GM18951 (cell line): ENCODE measurements around the gene ABCC1.
"Not testable (repeated sequence)": the region's sequence is repeated elsewhere in the genome, so short reads cannot be mapped to it uniquely, and the experiment has no call there.

ENCODE experiments used
- POLR2A ChIP-seq: IDR thresholded peaks from 4 replicates; pipeline ENCODE4 v1.6.1; 2011; ENCODE audit warnings: mild to moderate bottlenecking; ENCODE audit not compliant: insufficient read length, insufficient read depth; ENCODE audit errors: extremely low read depth
- in situ Hi-C: fragments of 300-500 bp; cut with MboI; formaldehyde crosslinking; loops from one replicate; pipeline ENCODE4 v1.12.0; 2022; ENCODE audit warnings: low sequenced_read_pairs, mixed read lengths, inconsistent platforms; ENCODE audit not compliant: unreplicated experiment

The ABCC1 gene

DNA sequence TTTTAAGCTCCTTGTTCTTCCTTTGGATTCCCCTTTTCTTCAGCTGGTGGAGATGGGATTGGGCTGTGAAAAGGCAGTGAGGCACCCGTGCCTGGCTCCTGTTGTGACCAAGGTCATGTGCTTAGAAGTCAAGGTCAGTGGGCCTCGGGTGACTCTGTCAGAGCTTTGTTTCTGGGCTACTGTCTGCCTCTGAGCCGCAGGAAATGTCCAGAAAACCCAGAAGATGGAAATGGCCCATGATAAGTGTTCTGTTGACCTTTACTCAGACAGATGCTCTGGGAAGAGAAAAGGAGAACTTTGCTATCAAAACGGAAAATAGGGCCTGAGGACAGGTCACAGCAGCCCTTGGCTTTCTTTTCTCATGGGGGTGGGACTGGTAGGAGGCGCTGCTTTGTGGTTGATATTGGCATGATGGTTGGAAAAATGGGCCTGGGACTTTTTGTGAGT is 2.9 kb downstream of the ABCC1 start:
- in situ Hi-C loops, result no loop called here
- TF ChIP-seq POLR2A, result no peak

DNA sequence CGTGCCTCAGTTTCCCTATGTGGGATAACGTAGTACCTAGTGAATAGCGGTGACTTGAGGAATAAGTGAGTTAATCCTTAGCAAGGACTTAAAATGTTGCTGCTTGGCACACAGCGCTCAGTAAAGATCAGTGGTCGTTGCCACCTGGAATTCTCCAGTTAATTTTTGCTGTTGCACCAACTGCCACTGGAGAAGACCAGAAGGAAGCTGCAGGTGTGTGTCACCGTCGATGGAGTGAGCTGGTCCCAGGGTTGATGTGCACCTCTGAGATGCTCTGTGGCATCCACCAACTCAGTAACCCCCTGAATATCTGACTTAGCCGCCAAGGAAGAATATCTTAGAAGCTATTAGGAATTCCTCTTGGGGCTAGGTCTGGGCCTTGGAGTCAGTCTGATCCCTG is 4.1 kb downstream of the ABCC1 start:
- in situ Hi-C loops, result no loop called here
- no peak for TF ChIP-seq POLR2A

DNA sequence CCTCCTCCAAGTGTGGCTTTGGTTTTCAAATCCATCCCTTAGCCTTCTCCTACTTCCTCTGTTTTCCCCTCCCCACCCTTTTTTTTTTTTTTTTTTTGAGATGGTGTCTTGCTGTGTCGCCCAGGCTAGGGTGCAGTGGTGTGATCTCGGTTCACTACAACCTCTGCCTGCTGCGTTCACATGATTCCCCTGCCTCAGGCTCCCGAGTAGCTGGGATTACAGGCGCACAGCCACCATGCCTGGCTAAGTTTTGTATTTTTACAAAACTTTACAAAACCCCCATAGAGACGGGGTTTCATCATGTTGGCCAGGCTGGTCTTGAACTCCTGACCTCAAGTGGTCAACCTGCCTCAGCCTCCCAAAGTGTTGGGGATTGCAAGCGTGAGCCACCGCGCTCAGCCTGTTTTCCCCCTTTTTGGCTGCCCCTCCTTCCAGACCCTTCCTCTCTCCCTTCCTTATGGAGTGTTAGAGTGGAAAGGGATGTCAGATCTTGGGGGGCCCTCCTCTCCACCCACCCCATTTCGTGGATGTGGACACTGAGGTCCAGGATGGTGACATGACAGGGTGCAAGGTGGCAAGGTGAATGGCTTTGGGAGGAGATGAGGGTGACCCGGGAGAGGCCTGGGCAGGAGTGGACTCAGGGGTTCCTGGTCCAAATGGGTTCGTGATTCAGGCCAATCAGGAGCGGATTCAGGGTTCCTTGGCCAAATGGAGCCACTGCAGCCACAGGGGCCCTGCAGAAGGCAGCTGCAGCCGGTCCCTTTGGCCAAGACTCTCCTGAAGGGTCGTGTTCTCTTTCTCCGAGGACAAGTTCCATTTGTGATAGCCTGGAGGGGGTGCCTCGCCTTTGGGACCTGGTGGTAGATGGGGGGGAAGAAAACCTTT is 4.8 kb downstream of the ABCC1 start:
- no peak for TF ChIP-seq POLR2A
- in situ Hi-C loops, result no loop called here

DNA sequence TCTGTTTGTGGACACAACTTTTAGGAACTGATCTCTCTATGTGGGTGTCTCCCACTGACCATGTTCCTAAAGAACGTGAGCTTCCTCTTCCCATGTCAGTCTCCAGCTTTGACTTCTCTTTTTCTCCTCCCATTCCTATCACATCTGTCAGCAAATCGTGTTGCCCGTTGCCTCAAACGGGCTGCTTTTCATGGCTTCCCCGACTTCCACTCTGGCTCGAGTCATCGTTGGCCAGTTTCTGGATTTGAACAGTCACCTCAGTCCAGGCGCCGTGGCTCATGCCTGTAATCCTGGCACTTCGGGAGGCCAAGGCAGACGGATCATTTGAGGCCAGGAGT is 5.4 kb downstream of the ABCC1 start:
- no peak for TF ChIP-seq POLR2A
- in situ Hi-C loops, result no loop called here

DNA sequence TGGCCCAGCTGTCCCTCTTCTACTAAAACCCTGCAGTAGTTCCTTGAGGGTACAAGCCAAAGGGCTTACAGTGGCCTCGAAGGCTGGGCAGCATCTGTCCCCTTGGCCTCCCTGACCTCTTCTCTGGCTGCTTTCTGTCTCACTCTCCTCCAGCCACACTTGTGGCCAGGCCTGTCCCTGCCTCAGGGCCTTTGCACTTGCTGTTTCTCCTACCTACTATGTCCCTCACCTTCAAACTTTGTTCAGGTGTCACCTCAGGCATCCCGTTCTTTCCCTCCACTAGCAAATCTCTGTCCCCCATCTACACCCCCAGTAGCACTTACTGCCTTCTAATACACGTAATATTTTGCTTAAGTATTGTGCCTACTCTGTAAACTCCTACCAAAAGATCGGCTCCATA is 6.0 kb downstream of the ABCC1 start:
- TF ChIP-seq POLR2A, result no peak
- in situ Hi-C loops, result no loop called here

DNA sequence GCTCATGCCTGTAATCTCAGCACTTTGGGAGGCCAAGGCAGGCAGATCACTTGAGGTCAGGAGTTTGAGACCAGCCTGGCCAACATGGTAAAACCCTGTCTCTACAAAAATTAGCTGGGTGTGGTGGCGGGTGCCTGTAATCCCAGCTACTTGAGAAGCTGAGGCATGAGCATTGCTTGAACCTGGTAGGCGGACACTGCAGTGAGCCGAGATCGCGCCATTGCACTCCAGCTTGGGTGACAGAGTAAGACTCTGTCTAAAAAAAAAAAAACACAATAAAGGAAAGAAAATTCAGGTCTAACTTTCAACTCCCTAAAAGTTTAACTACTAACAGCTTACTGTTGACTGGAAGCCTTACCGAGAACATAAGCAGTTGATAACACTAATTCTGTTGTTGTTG is 6.7 kb downstream of the ABCC1 start:
- in situ Hi-C loops, result not testable (repeated sequence)

DNA sequence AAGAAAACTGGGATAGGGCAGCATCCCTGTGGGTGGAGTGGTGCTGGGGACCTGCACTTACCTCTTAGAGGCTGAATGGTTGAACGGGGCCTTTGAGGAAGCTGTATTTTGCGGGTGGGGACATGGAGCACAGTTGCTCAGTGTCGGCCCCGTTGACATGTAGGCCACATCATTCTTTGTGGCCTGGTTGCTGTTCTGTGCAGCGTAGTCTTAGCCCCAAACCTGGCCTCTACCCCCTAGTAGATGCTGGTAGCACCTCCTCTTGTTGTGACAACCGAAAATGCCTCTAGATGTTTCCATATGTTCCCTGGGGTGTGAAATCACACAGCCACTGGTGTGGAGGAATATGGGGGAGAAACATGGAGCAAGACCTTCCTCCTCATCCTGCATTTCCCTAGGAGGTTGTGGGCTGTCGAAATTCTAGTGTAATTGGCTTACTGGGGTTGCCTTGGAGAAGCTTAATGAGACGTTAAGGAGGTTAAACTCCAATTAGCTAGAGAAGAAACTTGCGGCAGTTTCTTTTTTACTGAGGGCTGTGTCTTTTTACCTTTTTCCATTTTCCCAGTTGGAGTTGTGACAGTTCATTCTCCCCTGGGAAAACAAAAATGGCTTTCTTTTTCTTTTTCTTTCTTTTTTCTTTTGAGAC is 9.4 kb downstream of the ABCC1 start:
- TF ChIP-seq POLR2A, result no peak
- in situ Hi-C loops, result no loop called here

DNA sequence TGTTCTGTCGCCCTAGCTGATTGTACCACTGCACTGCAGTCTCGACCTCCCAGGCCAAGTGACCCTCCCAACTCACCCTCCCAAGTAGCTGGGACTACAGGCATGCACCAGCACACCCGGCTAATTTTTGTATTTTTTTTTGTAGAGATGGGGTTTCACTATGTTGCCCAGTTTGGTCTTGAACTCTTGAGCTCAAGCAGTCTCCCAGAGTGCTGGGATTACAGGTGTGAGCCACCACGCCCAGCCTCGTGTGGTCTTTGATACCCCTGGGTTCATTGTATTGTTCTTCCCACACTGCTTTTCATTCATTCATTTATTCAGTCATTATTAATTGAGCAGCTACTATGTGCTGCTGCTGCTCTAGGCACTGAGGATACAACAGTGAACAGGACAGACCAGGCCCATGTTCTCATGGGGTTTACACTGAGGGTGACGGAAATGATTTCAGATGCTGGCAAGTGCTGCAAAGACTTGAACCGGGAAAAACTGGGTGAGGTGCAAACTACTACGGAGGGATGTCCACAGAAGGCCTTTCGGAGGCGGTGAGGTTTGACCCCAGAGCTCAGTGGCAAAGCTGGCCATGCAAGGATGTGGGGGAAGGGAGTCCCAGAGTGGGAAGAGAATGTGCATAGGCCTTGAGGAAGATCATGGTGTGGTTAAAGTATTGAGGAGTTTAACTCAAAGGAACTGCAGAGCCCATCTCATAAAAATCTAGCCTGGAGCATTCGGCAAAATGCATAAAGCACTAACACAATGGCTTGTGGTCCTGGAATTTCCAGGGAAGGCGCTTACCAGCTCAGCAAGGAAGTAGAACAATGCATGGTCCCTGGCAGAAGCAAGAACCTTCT is 10.9 kb downstream of the ABCC1 start:
- in situ Hi-C loops, result no loop called here
- no peak for TF ChIP-seq POLR2A

DNA sequence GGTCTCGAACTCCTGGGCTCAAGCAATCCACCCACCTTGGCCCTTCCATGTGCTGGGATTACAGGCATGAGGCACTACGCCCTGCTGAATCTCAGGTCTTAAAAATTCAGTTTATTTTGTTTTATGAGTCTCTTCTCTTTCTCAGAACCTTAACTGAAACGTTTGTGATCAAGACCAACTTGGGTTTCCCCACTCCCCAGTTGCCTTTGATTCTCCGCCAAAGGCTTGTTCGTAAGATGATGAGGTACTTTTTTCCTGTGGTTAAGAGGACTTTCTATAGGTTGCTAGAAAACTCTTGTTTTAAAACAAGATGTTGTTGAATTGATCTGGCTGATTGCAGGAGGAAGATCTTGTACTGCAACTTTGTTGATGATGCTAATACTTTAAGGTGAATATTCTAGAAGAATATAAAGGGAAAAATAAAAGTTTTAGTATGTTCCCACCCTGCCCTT is 11.7 kb downstream of the ABCC1 start:
- no peak for TF ChIP-seq POLR2A
- in situ Hi-C loops, result no loop called here

DNA sequence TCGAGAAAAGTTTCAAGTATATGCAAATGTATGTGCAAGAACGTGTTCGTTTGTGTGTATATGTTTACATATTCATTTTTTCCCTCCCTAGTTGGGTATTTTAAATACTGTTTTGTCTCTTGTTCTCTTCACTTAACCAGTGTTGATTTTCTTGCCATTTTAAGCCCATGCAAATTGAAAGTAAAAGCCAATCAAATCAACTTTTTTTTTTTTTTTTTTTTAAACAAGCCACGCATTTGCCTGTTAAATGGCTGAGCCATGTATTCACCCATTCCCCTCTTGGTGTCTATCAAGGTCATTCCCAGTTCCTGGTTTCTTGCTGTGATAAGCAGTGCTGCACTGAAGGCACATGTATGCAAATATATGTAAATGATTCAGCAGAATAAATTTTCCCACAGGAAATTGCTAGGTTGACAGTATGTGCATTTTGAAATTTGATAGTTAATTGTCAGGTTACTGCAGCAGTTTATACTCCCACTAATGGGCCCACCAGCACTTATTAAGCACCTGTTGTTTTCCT is 12.2 kb downstream of the ABCC1 start:
- in situ Hi-C loops, result no loop called here

DNA sequence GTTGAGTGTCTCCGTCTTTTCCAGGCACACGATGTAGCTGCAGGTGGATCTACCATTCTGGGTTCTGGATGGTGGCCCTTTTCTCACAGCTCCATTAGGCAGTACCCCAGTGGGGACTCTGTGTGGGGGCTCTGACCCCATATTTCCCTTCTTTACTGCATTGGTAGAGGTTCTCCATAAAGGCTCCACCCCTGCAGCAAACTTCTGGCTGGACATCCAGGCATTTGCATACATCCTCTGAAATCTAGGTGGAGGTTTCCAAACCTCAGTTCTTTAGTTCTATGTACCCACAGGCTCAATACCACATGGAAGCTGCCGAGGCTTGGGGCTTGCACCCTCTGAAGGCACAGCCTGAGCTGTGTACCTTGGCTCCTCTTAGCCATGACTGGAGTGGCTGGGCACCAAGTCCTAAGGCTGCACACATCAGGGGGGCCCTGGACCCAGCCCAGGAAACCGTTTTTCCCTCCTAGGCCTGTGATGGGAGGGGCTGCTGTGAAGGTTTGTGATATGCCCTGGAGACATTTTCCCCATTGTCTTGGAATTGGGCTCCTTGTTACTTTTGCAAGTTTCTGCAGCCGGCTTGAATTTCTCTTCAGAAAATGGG is 14.0 kb downstream of the ABCC1 start:
- in situ Hi-C loops, result no loop called here
- no peak for TF ChIP-seq POLR2A

More for the DNA sequence above, 12.2 kb downstream of the ABCC1 start:
- TF ChIP-seq POLR2A, result no peak

DNA sequence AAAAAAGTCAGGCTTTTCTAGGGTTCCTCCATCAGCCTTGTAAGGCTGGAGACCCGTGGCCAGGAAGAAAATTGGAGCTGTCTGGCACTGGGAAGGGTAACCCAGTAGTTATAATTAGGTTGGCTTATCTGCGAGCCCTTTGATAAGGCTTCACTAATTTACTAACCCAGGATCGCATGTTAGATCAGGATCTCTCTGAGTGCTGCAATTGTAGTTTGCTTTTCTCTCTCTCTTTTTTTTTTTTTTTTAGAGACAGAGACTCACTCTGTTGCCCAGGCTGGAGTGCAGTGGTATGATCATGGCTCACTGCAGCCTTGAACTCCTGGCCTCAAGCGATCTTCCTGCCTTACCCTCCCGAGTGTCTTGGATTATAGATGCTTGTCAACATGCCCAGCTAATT is 17.0 kb downstream of the ABCC1 start:
- no peak for TF ChIP-seq POLR2A
- in situ Hi-C loops, result no loop called here
